CD4-positive, alpha-beta T cell treated with Interleukin-12 subunit alpha and Interleukin-12 subunit beta, for 1 hour (primary cell): ENCODE measurements around the gene CCNL2.
"Not testable (repeated sequence)": the region's sequence is repeated elsewhere in the genome, so short reads cannot be mapped to it uniquely, and the experiment has no call there.

Source experiments
- DNase-seq: peaks from one replicate; pipeline ENCODE4 v3.0.0-alpha.2; 2020

Gene CCNL2

GRCh38 chr1:1432274-1432950 lies 33.3 kb upstream of the CCNL2 start:
- no peak for DNase-seq

- DNase-seq, result no peak
Observed at GRCh38 chr1:1431845-1432273, 32.7 kb upstream of the CCNL2 start.

DNA sequence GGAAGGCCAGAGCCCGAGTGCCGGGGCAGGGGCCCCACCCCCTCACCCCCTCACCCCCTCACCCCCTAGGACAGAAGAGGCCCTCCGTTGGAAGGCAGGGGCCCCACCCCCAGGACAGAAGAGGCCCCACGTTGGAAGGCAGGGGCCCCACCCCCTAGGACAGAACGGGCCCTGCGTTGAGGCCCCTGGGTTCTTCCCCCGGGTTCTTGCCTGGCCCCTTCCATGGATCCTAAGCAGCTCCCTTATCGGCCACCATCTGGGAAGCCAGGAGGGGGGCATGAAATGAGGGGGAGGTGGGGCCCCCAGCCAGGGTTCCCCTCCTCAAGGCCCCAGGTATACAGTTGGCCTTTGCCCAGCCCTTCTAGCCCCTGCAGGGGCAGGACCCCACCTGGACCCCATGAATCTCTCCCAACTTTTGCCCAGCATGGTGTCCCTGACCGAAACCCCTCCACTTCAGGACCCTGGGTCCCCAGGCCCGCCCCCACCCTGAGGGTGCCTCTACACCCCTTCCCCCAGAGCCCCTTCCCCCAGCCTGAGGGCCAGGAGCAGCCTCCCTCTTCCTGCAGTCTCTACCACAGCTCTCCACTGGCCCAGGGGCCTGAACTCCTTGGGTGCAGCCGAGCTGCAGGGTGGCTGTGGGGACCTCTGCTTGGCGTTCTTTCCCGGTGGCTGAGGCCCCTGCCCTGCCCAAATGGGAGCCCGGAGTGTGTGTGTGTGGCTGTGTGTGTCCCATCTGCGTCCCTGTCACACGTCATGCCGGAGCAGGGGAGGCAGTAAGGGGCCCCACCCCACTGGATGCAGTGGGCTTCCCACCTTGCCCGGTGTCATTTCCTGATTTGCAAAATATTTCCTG lies 32.1 kb upstream of the CCNL2 start:
- no peak for DNase-seq

DNA sequence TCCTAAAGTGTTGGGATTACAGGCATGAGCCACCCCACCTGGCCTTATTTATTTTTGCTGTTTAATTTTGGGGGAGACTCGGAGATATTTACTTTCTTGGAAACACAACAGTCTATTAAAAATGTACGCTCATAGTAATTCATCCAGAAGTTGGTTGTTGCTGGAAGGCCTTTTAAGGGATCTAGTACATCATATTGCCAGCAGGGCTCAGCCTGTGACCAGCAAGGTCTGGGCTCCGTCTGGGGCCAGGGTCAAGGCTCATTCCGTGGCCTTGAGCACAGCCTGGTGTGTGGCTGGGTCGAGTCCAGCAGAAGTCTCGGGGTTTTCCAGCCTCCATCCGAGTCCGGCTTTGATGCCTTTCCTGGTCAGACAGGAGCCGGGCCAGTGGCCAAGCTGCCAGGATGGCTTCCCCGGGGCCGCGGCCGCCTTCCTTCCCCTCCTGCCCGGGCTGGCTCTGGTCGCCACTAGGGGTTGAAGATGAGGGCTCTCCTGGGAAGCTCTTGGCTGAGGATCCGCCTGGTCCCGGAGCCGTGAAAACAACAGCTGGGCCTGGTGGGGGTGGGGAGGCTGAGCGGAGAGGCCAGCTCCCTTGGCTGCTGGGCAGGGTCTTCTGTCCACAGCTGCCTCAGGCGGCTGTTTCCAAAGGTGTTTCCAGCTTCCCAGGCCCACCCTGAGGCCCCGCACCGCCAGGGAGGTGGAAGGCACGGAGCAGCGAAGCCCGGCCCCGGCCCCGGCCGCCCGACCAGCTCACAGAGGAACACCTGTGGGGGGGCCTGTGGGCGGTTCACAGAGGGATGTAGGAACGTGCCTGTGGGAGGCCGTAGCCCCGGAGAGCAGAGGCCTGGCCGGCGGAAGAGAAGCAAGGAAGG lies 31.2 kb upstream of the CCNL2 start:
- no peak for DNase-seq

DNA sequence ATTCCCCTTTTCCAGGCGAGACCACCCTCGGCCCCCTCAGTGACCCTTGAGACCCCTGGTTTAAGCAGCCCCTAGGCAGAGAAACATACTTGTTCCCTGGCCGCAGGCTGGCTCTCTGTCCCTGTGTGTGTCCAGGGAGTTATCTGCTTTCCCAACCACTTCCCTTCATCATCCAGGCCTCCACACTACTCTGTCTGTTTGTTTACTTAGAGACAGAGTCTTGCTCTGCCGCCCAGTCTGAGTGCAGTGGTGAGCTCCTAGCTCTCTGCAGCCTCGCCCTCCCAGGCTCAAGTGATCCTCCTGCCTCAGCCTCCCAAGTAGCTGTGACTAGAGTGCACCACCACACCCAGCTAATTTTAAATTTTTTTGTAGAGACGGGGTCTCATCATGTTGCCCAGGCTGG lies 30.5 kb upstream of the CCNL2 start:
- DNase-seq, result no peak

DNA sequence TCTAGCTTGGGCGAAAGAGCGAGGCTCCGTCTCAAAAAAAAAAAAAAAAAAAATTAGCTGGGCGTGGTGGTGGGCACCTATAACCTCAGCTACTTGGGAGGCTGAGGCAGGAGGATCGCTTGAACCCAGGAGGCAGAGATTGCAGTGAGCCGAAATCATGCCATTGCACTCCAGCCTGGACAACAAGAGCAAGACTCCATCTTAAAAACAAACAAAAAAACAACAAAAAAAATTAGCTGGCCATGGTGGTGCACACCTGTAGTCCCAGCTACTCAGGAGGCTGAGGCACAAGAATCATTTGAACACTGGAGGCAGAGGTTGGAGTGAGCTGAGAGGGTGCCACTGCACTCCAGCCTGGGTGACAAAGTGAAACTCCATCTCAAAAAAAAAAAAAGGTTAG lies 29.8 kb upstream of the CCNL2 start:
- DNase-seq, result not testable (repeated sequence)

DNA sequence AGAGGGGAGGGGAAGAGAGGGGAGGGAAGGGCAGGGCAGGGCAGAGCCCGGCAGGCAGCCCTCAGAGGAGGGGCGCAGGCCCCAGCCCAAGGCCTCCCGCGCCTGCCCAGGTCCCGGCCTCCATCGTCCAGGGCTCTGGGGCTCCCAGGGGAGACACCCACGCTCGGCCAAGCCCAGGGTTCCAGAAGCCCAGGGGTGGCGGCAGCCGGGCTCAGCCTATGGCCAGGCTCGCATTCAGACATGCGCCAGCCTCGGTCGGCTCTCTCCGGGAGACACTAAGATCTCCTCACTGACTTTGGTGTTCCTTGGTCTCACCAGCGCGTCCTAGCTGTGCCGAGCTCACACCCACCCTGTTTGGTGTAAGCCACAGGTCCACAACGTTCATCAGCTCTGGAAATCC lies 29.0 kb upstream of the CCNL2 start:
- DNase-seq, result no peak

- DNase-seq, result no peak
Observed at GRCh38 chr1:1427820-1428148, 28.6 kb upstream of the CCNL2 start.

GRCh38 chr1:1427106-1427819 lies 28.1 kb upstream of the CCNL2 start:
- DNase-seq, result no peak

- DNase-seq, result no peak
Observed at GRCh38 chr1:1426496-1427105, 27.5 kb upstream of the CCNL2 start.

GRCh38 chr1:1425753-1426495 lies 26.8 kb upstream of the CCNL2 start:
- DNase-seq, result no peak

GRCh38 chr1:1425426-1425752 lies 26.3 kb upstream of the CCNL2 start:
- no peak for DNase-seq

- no peak for DNase-seq
Observed at GRCh38 chr1:1424707-1425106, 25.6 kb upstream of the CCNL2 start.

GRCh38 chr1:1423245-1423597 lies 24.1 kb upstream of the CCNL2 start:
- no peak for DNase-seq

DNA sequence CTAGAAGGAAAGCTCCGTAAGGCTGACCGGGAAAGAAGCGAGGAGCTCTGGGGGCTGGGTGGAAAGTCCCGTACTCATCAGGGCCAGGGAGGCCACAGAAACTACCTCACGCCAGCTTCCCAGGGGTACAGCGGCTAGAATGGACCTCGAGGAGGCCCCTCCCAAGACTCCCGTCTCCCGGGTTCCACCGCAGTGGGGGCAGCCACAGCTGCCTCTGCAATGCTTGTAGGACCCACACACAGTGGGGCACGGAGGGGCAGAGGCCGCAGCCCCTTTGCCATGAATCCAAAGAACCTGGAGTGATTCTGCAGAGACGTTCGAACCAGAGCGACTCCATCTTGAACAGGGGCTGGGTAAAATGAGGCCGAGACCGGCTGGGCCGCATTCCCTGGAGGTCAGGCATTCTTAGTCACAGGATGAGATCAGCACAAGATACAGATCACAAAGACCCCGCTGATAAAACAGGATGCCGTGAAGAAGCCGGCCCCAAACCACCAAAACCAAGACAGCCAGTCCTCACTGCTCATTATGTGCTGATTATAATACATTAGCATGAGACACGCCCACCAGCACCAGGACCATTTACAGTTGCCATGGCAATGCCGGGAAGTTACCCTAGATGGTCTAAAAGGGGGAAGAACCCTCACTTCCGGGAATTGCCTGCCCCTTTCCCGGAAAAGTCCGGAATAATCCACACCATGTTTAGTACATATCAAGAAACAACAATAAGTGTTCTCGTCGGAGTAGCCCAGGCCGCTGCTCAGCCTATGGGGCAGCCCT lies 23.5 kb upstream of the CCNL2 start:
- DNase-seq, result no peak

DNA sequence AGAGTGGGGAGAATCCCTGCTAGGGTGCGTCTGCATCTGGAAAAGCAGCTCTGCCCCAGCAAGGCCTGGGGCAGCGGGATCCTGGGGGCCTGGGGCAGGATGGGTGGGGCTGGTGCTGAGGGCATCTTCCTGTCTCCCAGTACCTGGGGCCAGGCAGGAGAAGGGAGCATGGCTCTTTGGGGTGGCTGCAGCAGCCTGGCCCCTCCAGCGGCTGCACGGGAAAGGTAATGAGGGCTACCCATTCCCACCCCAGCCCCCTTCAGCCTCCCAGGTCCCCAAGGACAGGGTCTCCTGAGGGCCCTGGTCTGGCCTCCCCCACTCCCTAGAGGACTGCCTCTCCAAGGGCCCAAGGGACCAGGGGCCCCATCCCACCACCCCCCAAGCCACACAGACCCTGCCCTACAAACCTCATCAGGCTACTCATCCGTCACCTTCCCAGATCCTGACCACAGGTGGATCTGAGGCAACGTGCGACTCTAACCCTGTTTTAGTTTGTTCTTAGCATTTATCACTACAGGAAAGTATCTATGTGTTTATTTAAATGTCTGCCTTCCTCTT lies 22.9 kb upstream of the CCNL2 start:
- DNase-seq, result no peak

DNA sequence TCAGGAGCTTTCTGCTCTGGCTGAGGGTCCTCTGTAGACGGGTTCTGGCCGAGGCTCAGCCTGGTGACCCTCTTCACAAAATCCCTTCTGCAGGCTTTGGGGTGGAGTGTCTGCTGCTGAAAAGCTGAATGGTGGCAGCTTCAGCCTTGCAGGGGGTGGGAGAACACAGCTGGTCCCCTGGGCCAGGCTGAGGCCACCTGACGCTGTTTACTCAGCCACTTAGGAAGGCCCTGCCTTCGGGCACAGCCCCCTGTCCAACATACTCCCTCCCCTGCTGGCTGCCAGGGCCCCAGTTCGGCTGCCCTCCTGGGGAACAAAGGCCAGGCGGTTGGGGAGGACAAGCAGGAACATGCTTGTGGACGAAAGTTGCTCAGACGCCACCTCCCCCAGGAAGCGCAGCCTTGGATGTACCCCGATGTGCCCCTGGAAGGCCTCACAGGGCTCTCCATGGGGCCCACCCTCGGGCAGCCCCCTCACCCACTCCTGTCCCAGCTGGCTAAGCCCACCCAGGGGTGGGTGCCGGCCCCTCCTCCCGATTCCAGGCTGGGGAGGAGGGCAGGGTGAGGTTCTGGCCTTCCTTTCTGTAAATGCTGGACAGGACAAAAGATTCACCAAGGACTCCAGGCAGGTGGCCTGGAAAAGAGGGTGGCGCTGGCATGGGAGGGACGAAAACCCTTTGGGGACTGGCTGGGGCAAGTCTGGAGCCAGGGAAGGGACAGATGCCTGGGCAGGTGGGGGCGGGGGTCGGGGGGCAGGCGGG lies 22.2 kb upstream of the CCNL2 start, which contains the start of gene ANKRD65:
ANKRD65 (minus strand) TSS at position 130 of the 760 bp plus-strand sequence. CDS start 271 bp downstream, outside the sequence.
- DNase-seq, result no peak

DNA sequence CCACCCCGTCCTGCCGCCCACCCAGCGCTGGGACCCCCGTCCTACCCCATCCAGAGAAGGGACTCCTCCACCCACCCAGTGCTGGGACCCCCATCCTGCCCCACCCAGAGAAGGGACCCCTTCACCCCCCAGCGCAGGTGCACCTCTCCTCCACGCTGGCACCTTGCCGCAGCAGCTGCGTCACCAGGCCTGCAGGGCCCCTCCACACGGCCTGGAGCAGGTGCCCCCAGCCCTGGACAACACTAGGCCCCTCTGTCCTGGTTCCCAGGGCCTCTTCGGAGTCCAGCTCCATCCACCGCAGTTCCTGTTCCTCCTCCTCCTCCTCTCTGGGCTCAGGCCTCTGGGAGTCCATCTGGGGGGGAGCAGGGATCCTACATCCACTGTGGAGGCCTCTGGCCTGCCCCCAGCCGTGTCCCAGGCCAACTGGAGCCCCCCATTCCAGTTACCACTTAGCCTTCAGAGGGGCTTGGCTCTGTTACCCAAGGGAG lies 21.6 kb upstream of the CCNL2 start:
- DNase-seq, result no peak

DNA sequence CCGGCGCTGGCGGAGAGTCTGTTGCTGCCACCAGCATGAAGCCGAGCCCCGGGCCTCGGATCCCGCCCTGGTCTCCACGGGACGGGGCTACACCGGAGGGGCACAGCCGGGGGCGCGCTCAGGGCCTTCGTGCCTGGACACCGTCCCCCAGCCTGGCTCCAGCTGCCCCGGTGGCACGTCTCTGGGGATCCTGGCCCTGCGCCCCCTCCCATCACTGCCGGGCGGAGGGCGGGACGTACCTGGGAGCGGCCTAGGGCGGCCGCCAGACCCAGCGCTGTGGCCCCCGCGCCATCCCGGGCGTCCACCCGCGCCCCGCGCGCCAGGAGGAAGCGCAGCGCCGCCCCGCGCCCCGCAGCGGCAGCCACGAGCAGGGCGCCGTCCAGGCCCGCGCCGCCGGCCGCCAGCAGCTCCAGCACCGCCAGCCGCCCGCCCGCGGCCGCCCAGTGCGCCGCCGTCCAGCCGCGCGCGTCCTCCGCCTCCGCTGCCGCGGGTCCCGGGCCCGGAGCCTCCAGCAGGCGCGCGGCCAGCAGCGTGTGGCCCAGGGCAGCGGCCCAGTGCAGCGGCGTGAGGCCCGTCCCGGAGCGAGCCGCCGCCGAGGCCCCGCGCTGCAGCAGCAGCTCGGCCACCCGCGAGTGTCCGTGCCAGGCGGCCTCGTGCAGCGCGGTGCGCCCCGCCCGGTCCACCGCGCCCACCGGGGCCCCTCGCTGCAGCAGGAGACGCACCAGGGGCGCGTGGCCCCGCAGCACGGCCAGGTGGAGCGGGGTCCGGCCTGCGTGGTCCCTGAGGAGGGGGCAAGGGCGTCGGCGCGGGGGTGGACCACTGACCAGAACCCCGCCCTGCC lies 20.9 kb upstream of the CCNL2 start:
- DNase-seq, result no peak
